SK-N-SH (cell line): ENCODE results near the gene POLR3B. TPM values are rescaled to one million over a fixed set of nuclear protein-coding genes. Genes with fewer than 3 reads are reported as not detected.

Experiments
- CTCF ChIA-PET: fragments of 300-600, 350-600 bp; formaldehyde crosslinking; extraction: SDS; loops from one replicate; lab custom pipeline; 2021; lab: Yijun Ruan, JAX
- POLR2A ChIA-PET: fragments of 350-600 bp; sonication (Branson Sonifier 250); formaldehyde crosslinking; extraction: SDS; loops from one replicate; lab custom pipeline; 2020; ENCODE audit warnings: antibody characterized with exemption, inconsistent platforms; lab: Yijun Ruan, JAX
- DNase-seq: peaks from one replicate; pipeline ENCODE4 v3.0.0; 2012
- H2AFZ ChIP-seq: fragments of 200-600 bp; sonication (generic); 2 replicates; pipeline ENCODE4 v1.8.1; 2016; ENCODE audit warnings: antibody characterized with exemption, mild to moderate bottlenecking, low read depth
- H3F3A ChIP-seq: fragments of 200-600 bp; sonication (generic); replicated peaks from 2 replicates; pipeline ENCODE3; 2016; ENCODE audit warnings: antibody characterized with exemption, mild to moderate bottlenecking; ENCODE audit not compliant: insufficient read depth
- H3K27ac ChIP-seq, 2 experiments: fragments of 200-500 bp in 1 of 2; fragments of 200-600 bp in 1 of 2; sonication (Bioruptor generic) in 1 of 2; sonication (generic), shearing (Covaris generic) in 1 of 2; 2 replicates each; pipeline versions ENCODE4 v1.5.1 to v1.6.1; 2014 to 2016; ENCODE audit warnings: low read depth in 2 of 2, inconsistent platforms in 1 of 2, low read length in 1 of 2, mild to moderate bottlenecking in 1 of 2, mixed read lengths in 1 of 2
- H3K27me3 ChIP-seq: fragments of 200-600 bp; sonication (generic), shearing (Covaris generic); 2 replicates; pipeline ENCODE4 v1.6.1; 2016; ENCODE audit warnings: mixed run types; ENCODE audit not compliant: insufficient read depth
- H3K36me3 ChIP-seq, 2 experiments: fragments of 200-500 bp in 1 of 2; fragments of 200-600 bp in 1 of 2; sonication (Bioruptor generic) in 1 of 2; sonication (generic) in 1 of 2; replicated peaks in 1 of 2; 2 replicates each; pipeline versions ENCODE3 to v1.5.1; 2014 to 2016; ENCODE audit warnings: low read length in 1 of 2, mild to moderate bottlenecking in 1 of 2; ENCODE audit not compliant: insufficient read depth in 2 of 2, control insufficient read depth in 1 of 2
- H3K4me1 ChIP-seq, 2 experiments: fragments of 200-500 bp in 1 of 2; fragments of 200-600 bp in 1 of 2; sonication (Bioruptor generic) in 1 of 2; sonication (generic), shearing (Covaris generic) in 1 of 2; 2 replicates each; pipeline versions ENCODE4 v1.5.1 to v1.6.1; 2014 to 2016; ENCODE audit warnings: low read depth in 1 of 2, low read length in 1 of 2, mixed run types in 1 of 2; ENCODE audit not compliant: insufficient read depth in 2 of 2, control insufficient read depth in 1 of 2
- H3K4me2 ChIP-seq: fragments of 200-600 bp; sonication (generic), shearing (Covaris generic); 2 replicates; pipeline ENCODE4 v1.6.1; 2017; ENCODE audit warnings: mixed run types
- H3K4me3 ChIP-seq, 2 experiments: fragments of 200-500 bp in 1 of 2; fragments of 200-600 bp in 1 of 2; sonication (Bioruptor generic) in 1 of 2; sonication (generic), shearing (Covaris generic) in 1 of 2; 2 replicates each; pipeline versions ENCODE4 v1.5.1 to v1.8.1; 2014 to 2016; ENCODE audit warnings: low read depth in 2 of 2, inconsistent platforms in 1 of 2, low read length in 1 of 2, mild to moderate bottlenecking in 1 of 2, mixed read lengths in 1 of 2, moderate library complexity in 1 of 2
- H3K79me2 ChIP-seq: fragments of 200-600 bp; sonication (generic); 2 replicates; pipeline ENCODE4 v1.8.1; 2017; ENCODE audit warnings: mild to moderate bottlenecking; ENCODE audit not compliant: insufficient read depth
- H3K9ac ChIP-seq: fragments of 200-600 bp; sonication (generic); 2 replicates; pipeline ENCODE4 v1.6.1; 2017; ENCODE audit warnings: mixed run types
- H3K9me2 ChIP-seq: fragments of 200-600 bp; sonication (generic); 2 replicates; pipeline ENCODE4 v1.6.1; 2017; ENCODE audit warnings: mixed run types
- H3K9me3 ChIP-seq: fragments of 200-600 bp; sonication (generic); 2 replicates; pipeline ENCODE4 v1.6.1; 2017; ENCODE audit warnings: mixed run types, mild to moderate bottlenecking, moderate library complexity
- H4K20me1 ChIP-seq: fragments of 200-600 bp; sonication (generic); 2 replicates; pipeline ENCODE4 v1.6.1; 2017; ENCODE audit warnings: mild to moderate bottlenecking, mixed run types; ENCODE audit not compliant: insufficient read depth
- EZH2phosphoT487 ChIP-seq: fragments of 200-600 bp; sonication (generic); IDR thresholded peaks from 2 replicates; pipeline ENCODE4 v1.6.1; 2017; ENCODE audit warnings: low read depth, mixed run types, mild to moderate bottlenecking, antibody characterized with exemption, moderate library complexity, borderline replicate concordance
- FOXJ3 ChIP-seq: sonication (generic); formaldehyde crosslinking; IDR thresholded peaks from 2 replicates; pipeline ENCODE4 v1.5.1; 2020; ENCODE audit warnings: mild to moderate bottlenecking, missing genetic modification reagents
- FOXM1 ChIP-seq: IDR thresholded peaks from 2 replicates; pipeline ENCODE4 v1.4.0; 2012; ENCODE audit warnings: low read depth, mild to moderate bottlenecking
- GATA2 ChIP-seq: sonication (generic); formaldehyde crosslinking; IDR thresholded peaks from 2 replicates; pipeline ENCODE4 v1.5.0; 2020; ENCODE audit warnings: mild to moderate bottlenecking, missing genetic modification reagents
- JUND ChIP-seq: IDR thresholded peaks from 2 replicates; pipeline ENCODE4 v1.4.0; 2012
- MEF2A ChIP-seq: IDR thresholded peaks from 2 replicates; pipeline ENCODE4 v1.4.0; 2012; ENCODE audit warnings: low read depth, borderline replicate concordance
- MXI1 ChIP-seq: IDR thresholded peaks from 2 replicates; pipeline ENCODE4 v1.6.1; 2012; ENCODE audit warnings: mild to moderate bottlenecking, low read depth, low read length, improper control_type of control experiment
- NFIC ChIP-seq: IDR thresholded peaks from 2 replicates; pipeline ENCODE4 v1.4.0; 2012; ENCODE audit warnings: borderline replicate concordance
- NRF1 ChIP-seq: IDR thresholded peaks from 2 replicates; pipeline ENCODE4 v1.6.1; 2012; ENCODE audit warnings: low read depth, mild to moderate bottlenecking, low read length
- RCOR1 ChIP-seq: fragments of 150-350 bp; IDR thresholded peaks from 2 replicates; pipeline ENCODE4 v1.6.1; 2017; ENCODE audit warnings: antibody characterized with exemption, low read length
- RFX5 ChIP-seq: IDR thresholded peaks from 2 replicates; pipeline ENCODE4 v1.6.1; 2012; ENCODE audit warnings: mild to moderate bottlenecking, improper control_type of control experiment, low read length
- RXRA ChIP-seq: IDR thresholded peaks from 2 replicates; pipeline ENCODE4 v1.4.0; 2012; ENCODE audit warnings: low read depth, mild to moderate bottlenecking, borderline replicate concordance
- SIN3A ChIP-seq: IDR thresholded peaks from 2 replicates; pipeline ENCODE4 v1.6.1; 2012; ENCODE audit warnings: low read depth, mild to moderate bottlenecking, low read length, moderate library complexity, borderline replicate concordance
- SMC3 ChIP-seq: IDR thresholded peaks from 2 replicates; pipeline ENCODE4 v1.6.1; 2012; ENCODE audit warnings: low read depth, low read length, improper control_type of control experiment
- YY1 ChIP-seq: IDR thresholded peaks from 2 replicates; pipeline ENCODE4 v1.4.0; 2012; ENCODE audit warnings: low read depth, mild to moderate bottlenecking
- WGBS: methylation state at CpG from one replicate; pipeline ENCODE4 v1.1.6; 2017; ENCODE audit warnings: low lambda C conversion rate; 5-methylcytosine and 5-hydroxymethylcytosine counted together
- polyA plus RNA-seq, 3 experiments: library from polyadenylated mRNA; depleted of rRNA; stranded (reverse); fragments of >200 nt; gene quantifications; 2 replicates each; pipeline ENCODE4 v1.2.3, GENCODE V29; 2012
- TF ChIP-seq, protein P1 (sequence below): fragments of 200-600 bp; sonication (generic); IDR thresholded peaks from 2 replicates; pipeline ENCODE4 v1.6.1; 2017; ENCODE audit warnings: antibody characterized with exemption, mild to moderate bottlenecking, moderate library complexity
- TF ChIP-seq, protein P2 (sequence below): IDR thresholded peaks from 2 replicates; pipeline ENCODE4 v1.4.0; 2012; ENCODE audit warnings: low read depth, borderline replicate concordance
- TF ChIP-seq, protein P3 (sequence below): IDR thresholded peaks from 2 replicates; pipeline ENCODE4; 2012
- TF ChIP-seq, protein P4 (sequence below): fragments of 150-350 bp; IDR thresholded peaks from 2 replicates; pipeline ENCODE4 v1.6.1; 2016; ENCODE audit warnings: mild to moderate bottlenecking, low read depth, low read length

Gene POLR3B
- polyA plus RNA-seq, 1 of the 3 experiments (the other 2 are of a cell fraction): 3.3 TPM

DNA sequence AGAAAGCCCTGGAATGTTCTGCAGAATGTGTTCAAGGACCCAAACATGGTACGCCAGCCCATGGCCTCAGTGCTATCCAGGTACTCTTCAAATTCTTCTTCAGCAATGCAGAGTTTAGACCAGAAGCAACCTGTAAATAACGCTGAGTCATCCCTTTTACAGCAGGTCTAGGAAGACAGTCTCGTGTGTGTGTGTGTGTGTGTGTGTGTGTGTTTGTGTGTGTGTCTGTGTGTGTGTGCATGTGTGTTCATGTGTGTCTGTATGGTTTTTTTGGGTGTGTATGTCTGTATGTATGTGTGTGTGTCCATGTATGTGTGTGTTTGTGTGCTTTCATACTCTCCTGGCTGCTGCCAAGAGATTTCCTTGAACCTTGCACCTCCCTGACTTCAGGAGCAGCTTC lies 165.2 kb downstream of the POLR3B start:
- WGBS: 84% methylated on average over 3 of the region's 3 CpGs
- Histone ChIP-seq H2AFZ (no peak overlapping the region), H3K27ac (no peak overlapping the region), H3K36me3 (no peaks in the 10 kb centered on the region), H3K9ac (no peak overlapping the region), H3K79me2 (no peaks in the 10 kb centered on the region), H3K4me3 (no peak overlapping the region), H3K9me2 (no peaks in the 10 kb centered on the region), H3F3A (no peaks in the 10 kb centered on the region), H4K20me1 (no peaks in the 10 kb centered on the region), H3K4me2 (no peak overlapping the region), H3K9me3 (no peaks in the 10 kb centered on the region), H3K4me1 (peaks cover 0 to 10% of the 10 kb centered on the region in 2 experiments; a peak in 2 of 4 replicates), H3K27me3 (no peaks in the 10 kb centered on the region)
- ChIA-PET CTCF (no interaction called here), POLR2A (no interaction called here)
- no peak for TF ChIP-seq YY1
- DNase-seq: no peak

DNA sequence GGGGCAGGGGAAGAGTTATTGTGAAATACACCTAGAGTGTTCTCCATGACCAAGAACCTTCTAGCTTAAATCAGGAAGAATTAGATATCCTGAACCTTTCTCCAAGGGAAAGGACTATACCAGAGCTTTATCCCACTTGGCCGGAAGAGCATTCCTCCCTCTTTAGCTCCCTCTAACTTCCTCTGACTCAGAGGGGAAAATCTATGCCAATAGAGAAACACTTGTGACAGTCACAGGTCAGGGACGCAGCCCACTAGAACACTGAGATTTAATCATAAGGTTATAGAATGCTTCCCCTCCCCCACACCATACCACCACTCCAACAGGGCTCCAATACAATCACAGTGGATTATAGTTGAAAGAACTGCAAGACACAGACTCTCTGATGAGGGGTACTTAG lies 169.8 kb downstream of the POLR3B start:
- no peaks in the 10 kb centered on the region for H3K4me1 ChIP-seq
- ChIA-PET POLR2A (no interaction called here), CTCF (no interaction called here)
- H3F3A ChIP-seq: no peaks in the 10 kb centered on the region
- no peak overlapping the region for H3K9ac ChIP-seq
- no peak overlapping the region for H3K4me3 ChIP-seq
- H3K9me2 ChIP-seq: no peaks in the 10 kb centered on the region
- no peak overlapping the region for H3K4me2 ChIP-seq
- H3K79me2 ChIP-seq: no peaks in the 10 kb centered on the region
- no peaks in the 10 kb centered on the region for H4K20me1 ChIP-seq
- WGBS: 55% methylated on average over 2 of the region's 2 CpGs
- TF ChIP-seq, protein P1, sequence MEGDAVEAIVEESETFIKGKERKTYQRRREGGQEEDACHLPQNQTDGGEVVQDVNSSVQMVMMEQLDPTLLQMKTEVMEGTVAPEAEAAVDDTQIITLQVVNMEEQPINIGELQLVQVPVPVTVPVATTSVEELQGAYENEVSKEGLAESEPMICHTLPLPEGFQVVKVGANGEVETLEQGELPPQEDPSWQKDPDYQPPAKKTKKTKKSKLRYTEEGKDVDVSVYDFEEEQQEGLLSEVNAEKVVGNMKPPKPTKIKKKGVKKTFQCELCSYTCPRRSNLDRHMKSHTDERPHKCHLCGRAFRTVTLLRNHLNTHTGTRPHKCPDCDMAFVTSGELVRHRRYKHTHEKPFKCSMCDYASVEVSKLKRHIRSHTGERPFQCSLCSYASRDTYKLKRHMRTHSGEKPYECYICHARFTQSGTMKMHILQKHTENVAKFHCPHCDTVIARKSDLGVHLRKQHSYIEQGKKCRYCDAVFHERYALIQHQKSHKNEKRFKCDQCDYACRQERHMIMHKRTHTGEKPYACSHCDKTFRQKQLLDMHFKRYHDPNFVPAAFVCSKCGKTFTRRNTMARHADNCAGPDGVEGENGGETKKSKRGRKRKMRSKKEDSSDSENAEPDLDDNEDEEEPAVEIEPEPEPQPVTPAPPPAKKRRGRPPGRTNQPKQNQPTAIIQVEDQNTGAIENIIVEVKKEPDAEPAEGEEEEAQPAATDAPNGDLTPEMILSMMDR: no peak
- TF ChIP-seq SIN3A (no peak), YY1 (no peak), NRF1 (no peak), JUND (no peak), GATA2 (CRISPR knock-in tag) (no peak), MXI1 (no peak), FOXM1 (no peak), SMC3 (no peak), EZH2phosphoT487 (no peak), RFX5 (no peak), MEF2A (no peak), RXRA (no peak), RCOR1 (no peak), FOXJ3 (CRISPR knock-in tag) (no peak), NFIC (no peak)
- TF ChIP-seq, protein P2, sequence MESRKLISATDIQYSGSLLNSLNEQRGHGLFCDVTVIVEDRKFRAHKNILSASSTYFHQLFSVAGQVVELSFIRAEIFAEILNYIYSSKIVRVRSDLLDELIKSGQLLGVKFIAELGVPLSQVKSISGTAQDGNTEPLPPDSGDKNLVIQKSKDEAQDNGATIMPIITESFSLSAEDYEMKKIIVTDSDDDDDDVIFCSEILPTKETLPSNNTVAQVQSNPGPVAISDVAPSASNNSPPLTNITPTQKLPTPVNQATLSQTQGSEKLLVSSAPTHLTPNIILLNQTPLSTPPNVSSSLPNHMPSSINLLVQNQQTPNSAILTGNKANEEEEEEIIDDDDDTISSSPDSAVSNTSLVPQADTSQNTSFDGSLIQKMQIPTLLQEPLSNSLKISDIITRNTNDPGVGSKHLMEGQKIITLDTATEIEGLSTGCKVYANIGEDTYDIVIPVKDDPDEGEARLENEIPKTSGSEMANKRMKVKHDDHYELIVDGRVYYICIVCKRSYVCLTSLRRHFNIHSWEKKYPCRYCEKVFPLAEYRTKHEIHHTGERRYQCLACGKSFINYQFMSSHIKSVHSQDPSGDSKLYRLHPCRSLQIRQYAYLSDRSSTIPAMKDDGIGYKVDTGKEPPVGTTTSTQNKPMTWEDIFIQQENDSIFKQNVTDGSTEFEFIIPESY: no peak
- TF ChIP-seq, protein P3, sequence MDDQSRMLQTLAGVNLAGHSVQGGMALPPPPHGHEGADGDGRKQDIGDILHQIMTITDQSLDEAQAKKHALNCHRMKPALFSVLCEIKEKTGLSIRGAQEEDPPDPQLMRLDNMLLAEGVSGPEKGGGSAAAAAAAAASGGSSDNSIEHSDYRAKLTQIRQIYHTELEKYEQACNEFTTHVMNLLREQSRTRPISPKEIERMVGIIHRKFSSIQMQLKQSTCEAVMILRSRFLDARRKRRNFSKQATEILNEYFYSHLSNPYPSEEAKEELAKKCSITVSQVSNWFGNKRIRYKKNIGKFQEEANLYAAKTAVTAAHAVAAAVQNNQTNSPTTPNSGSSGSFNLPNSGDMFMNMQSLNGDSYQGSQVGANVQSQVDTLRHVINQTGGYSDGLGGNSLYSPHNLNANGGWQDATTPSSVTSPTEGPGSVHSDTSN: no peak
- TF ChIP-seq, protein P4, sequence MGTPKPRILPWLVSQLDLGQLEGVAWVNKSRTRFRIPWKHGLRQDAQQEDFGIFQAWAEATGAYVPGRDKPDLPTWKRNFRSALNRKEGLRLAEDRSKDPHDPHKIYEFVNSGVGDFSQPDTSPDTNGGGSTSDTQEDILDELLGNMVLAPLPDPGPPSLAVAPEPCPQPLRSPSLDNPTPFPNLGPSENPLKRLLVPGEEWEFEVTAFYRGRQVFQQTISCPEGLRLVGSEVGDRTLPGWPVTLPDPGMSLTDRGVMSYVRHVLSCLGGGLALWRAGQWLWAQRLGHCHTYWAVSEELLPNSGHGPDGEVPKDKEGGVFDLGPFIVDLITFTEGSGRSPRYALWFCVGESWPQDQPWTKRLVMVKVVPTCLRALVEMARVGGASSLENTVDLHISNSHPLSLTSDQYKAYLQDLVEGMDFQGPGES: no peak
- no peaks in the 10 kb centered on the region for H3K36me3 ChIP-seq
- no peaks in the 10 kb centered on the region for H3K27me3 ChIP-seq
- H2AFZ ChIP-seq: no peak overlapping the region
- H3K9me3 ChIP-seq: no peaks in the 10 kb centered on the region
- DNase-seq: no peak
- no peak overlapping the region for H3K27ac ChIP-seq
